B cell (primary cell): ENCODE measurements around the gene TGM3. TPM values are rescaled to one million over a fixed set of nuclear protein-coding genes. Genes with fewer than 3 reads are reported as not detected.

ENCODE experiments used
- ATAC-seq: fragments of 200-7000 bp; cut with Tn5 transposase; one replicate; pipeline ENCODE4 v1.10.0; 2021; ENCODE audit warnings: low read depth, mild to moderate bottlenecking, moderate number of reproducible peaks, moderate library complexity
- CTCF ChIA-PET: fragments of 350-600 bp; sonication (Branson Sonifier 250); formaldehyde crosslinking; loops from one replicate; lab custom pipeline; 2021; ENCODE audit warnings: antibody characterized with exemption, inconsistent platforms; lab: Charles Lee
- POLR2A ChIA-PET: fragments of 350-600 bp; sonication (Branson Sonifier 250); formaldehyde crosslinking; loops from one replicate; lab custom pipeline; 2021; ENCODE audit warnings: antibody characterized with exemption; lab: Charles Lee
- DNase-seq: peaks from one replicate; pipeline ENCODE4 v3.0.0; 2013
- H2AFZ ChIP-seq: 2 replicates; pipeline ENCODE4 v1.6.1; 2012; ENCODE audit warnings: mild to moderate bottlenecking, low read depth, low read length; ENCODE audit not compliant: insufficient read depth, poor library complexity, severe bottlenecking
- H3K27ac ChIP-seq, 2 donors: 1 replicate in 1 of 2; 2 replicates in 1 of 2; pipeline ENCODE4 v1.5.1; 2012 to 2013; ENCODE audit warnings: low read length in 2 of 2, mild to moderate bottlenecking in 2 of 2, moderate library complexity in 1 of 2
- H3K27me3 ChIP-seq, 4 experiments: fragments of 200-600 bp in 1 of 4; sonication (generic) in 1 of 4; replicated peaks in 1 of 4; 1 replicate in 2 of 4; 2 replicates in 2 of 4; pipeline versions ENCODE4 v1.6.1 to v1.7.0; 2013 to 2016; ENCODE audit warnings: low read length in 3 of 4, mild to moderate bottlenecking in 2 of 4, mixed read lengths in 1 of 4, moderate library complexity in 1 of 4; ENCODE audit not compliant: insufficient read depth in 4 of 4, control insufficient read depth in 3 of 4; ENCODE audit errors: control extremely low read depth in 1 of 4
- H3K36me3 ChIP-seq, 2 experiments: replicated peaks in 1 of 2; 1 replicate in 1 of 2; 2 replicates in 1 of 2; pipeline versions ENCODE4 v1.6.1 to v1.7.1; 2013; ENCODE audit warnings: low read length in 1 of 2; ENCODE audit not compliant: insufficient read depth in 2 of 2, control insufficient read depth in 1 of 2; ENCODE audit errors: control extremely low read depth in 1 of 2, extremely low read depth in 1 of 2
- H3K4me1 ChIP-seq, 2 donors: fragments of 200-600 bp in 1 of 2; sonication (generic) in 1 of 2; 1 replicate in 1 of 2; 2 replicates in 1 of 2; pipeline versions ENCODE4 v1.5.1 to v1.6.1; 2013 to 2017; ENCODE audit warnings: low read length in 2 of 2; ENCODE audit not compliant: control insufficient read depth in 2 of 2, insufficient read depth in 2 of 2
- H3K4me2 ChIP-seq: replicated peaks from 2 replicates; pipeline ENCODE3; 2012; ENCODE audit warnings: mild to moderate bottlenecking, low read depth, low read length; ENCODE audit not compliant: poor library complexity, severe bottlenecking
- H3K4me3 ChIP-seq, 5 experiments: fragments of 200-600 bp in 1 of 5; sonication (generic) in 1 of 5; 1 replicate in 3 of 5; 2 replicates in 2 of 5; pipeline versions ENCODE4 v1.5.1 to v1.7.0; 2011 to 2016; ENCODE audit warnings: low read length in 4 of 5, mild to moderate bottlenecking in 4 of 5, low read depth in 2 of 5, control low read depth in 1 of 5, moderate library complexity in 1 of 5; ENCODE audit not compliant: insufficient read depth in 1 of 5; ENCODE audit errors: control extremely low read depth in 1 of 5, extremely low read depth in 1 of 5
- H3K79me2 ChIP-seq: fragments of 200-600 bp; sonication (generic); one replicate; pipeline ENCODE4 v1.6.0; 2016; ENCODE audit warnings: low read length; ENCODE audit not compliant: control insufficient read depth, insufficient read depth
- H3K9ac ChIP-seq: fragments of 200-600 bp; sonication (generic); 2 replicates; pipeline ENCODE4 v1.6.1; 2017; ENCODE audit warnings: mild to moderate bottlenecking, low read length, moderate library complexity
- H3K9me3 ChIP-seq, 3 donors: one replicate each; pipeline versions ENCODE4 v1.6.1 to v1.7.1; 2013; ENCODE audit warnings: low read length in 2 of 3; ENCODE audit not compliant: control insufficient read depth in 2 of 3, insufficient read depth in 1 of 3; ENCODE audit errors: control extremely low read depth in 1 of 3
- H4K20me1 ChIP-seq: 2 replicates; pipeline ENCODE4 v1.6.0; 2012; ENCODE audit warnings: mild to moderate bottlenecking, low read length; ENCODE audit not compliant: insufficient read depth, control insufficient read depth, poor library complexity, severe bottlenecking
- H3K27ac Mint-ChIP-seq: one replicate; pipeline ENCODE4 v1.8.0; 2021; ENCODE audit warnings: mixed read lengths
- H3K27me3 Mint-ChIP-seq: one replicate; pipeline ENCODE4 v1.8.0; 2021; ENCODE audit warnings: mixed read lengths
- H3K4me1 Mint-ChIP-seq: one replicate; pipeline ENCODE4 v1.8.0; 2021; ENCODE audit warnings: mixed read lengths
- H3K4me3 Mint-ChIP-seq: one replicate; pipeline ENCODE4 v1.8.0; 2021; ENCODE audit warnings: mixed read lengths
- H3K9me3 Mint-ChIP-seq: one replicate; pipeline ENCODE4 v1.8.0; 2022; ENCODE audit warnings: mixed read lengths; ENCODE audit not compliant: insufficient read depth
- CTCF ChIP-seq: fragments of 200-600 bp; IDR thresholded peaks from one replicate; pipeline ENCODE4 v1.8.0; 2022; ENCODE audit warnings: antibody characterized with exemption, mild to moderate bottlenecking
- EZH2 ChIP-seq: IDR thresholded peaks from 2 replicates; pipeline ENCODE4 v1.6.1; 2012; ENCODE audit warnings: borderline replicate concordance, low read depth, mild to moderate bottlenecking, moderate library complexity, low read length; ENCODE audit not compliant: insufficient read depth, poor library complexity, severe bottlenecking
- WGBS: methylation state at CpG from one replicate; pipeline ENCODE4 v1.1.5; 2013; ENCODE audit warnings: missing lambda C conversion rate; ENCODE audit not compliant: insufficient coverage; 5-methylcytosine and 5-hydroxymethylcytosine counted together
- intact Hi-C: fragments of 100-400 bp; cut with micrococcal nuclease; formaldehyde crosslinking; loops from one replicate; pipeline ENCODE4 v1.10.0; 2022
- polyA plus RNA-seq: library from polyadenylated mRNA; depleted of rRNA; stranded (reverse); fragments of >200 nt; gene quantifications from 2 replicates; pipeline ENCODE4 v1.2.3, GENCODE V29; 2012
- total RNA-seq, 2 donors: library from RNA; stranded (reverse); fragments of 120-200 nt in 1 of 2; gene quantifications; 1 replicate in 1 of 2; 2 replicates in 1 of 2; pipeline versions ENCODE4 v1.2.3 to v1.2.4, GENCODE V29; 2013 to 2022

TGM3 gene
- total and polyA plus RNA-seq, 2 donors (not counting 1 experiment from before 2014, with no cell fraction given) = not detected

- TF ChIP-seq EZH2 = no peak
- TF ChIP-seq CTCF = no peak
- WGBS = 92% methylated on average over 5 of the region's 6 CpGs
- CTCF ChIA-PET = interaction anchor here (1.1 to 2.2 kb wide), 2 partner anchors 133 to 376 kb away, joined by 3 to 8 read pairs; no protein-coding TSS in a partner anchor
These were observed 45.0 kb downstream of the TGM3 start for GRCh38 chr20:2340823-2341222.

DNA sequence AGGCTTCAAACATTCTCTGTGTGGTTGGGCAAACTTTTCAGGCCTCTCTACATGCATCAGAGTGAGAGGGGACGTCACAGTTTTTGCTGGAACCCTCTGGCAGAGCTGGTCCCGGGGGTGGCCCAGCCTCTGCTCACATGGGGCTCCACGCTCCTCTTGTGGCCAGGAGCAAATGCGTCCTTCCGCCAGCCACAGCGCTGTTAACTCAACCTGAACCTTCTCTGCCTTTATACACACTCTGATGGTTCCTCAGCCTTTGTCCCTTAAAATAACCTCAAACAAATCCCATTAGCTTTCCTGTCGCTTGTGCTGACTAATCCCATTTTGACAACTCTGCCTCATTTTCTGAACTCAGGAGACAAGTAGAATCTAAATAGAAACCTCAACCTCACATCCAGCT, 45.5 kb downstream of the TGM3 start:
- H3K36me3 ChIP-seq = no peaks in the 10 kb centered on the region
- ATAC-seq (no peak), DNase-seq (no peak)
- 82% methylated on average over 7 of the region's 7 CpGs for WGBS
- no peaks in the 10 kb centered on the region for H3K9me3 ChIP-seq
- TF ChIP-seq CTCF (no peak), EZH2 (no peak)
- H3K27ac Mint-ChIP-seq = no peak overlapping the region
- H3K27me3 Mint-ChIP-seq = peaks cover 30% of the 10 kb centered on the region
- H3K9me3 Mint-ChIP-seq = no peaks in the 10 kb centered on the region
- no peak overlapping the region for H3K27ac ChIP-seq
- no peak overlapping the region for H3K4me2 ChIP-seq
- no peaks in the 10 kb centered on the region for H3K4me1 ChIP-seq
- H3K4me3 ChIP-seq = no peak overlapping the region
- POLR2A ChIA-PET = no interaction called here
- no peaks in the 10 kb centered on the region for H3K79me2 ChIP-seq
- no peak overlapping the region for H3K4me3 Mint-ChIP-seq
- intact Hi-C loops = no loop called here
- peaks cover 0 to 6% (median 0%) of the 10 kb centered on the region in 4 experiments for H3K27me3 ChIP-seq
- no peaks in the 10 kb centered on the region for H4K20me1 ChIP-seq
- CTCF ChIA-PET = interaction anchor here (0.6 to 2.2 kb wide), 3 partner anchors 134 to 1341 kb away, joined by 3 to 8 read pairs (median 4); no protein-coding TSS in a partner anchor
- H3K4me1 Mint-ChIP-seq = no peaks in the 10 kb centered on the region
- no peak overlapping the region for H3K9ac ChIP-seq
- no peak overlapping the region for H2AFZ ChIP-seq

More at GRCh38 chr20:2340823-2341222, 45.0 kb downstream of the TGM3 start:
- POLR2A ChIA-PET = no interaction called here
- DNase-seq (no peak), ATAC-seq (no peak)
- H3K4me1 Mint-ChIP-seq = no peaks in the 10 kb centered on the region
- Histone ChIP-seq H3K9ac (no peak overlapping the region), H3K27me3 (peaks cover 0 to 6% (median 0%) of the 10 kb centered on the region in 4 experiments), H2AFZ (no peak overlapping the region), H3K4me3 (no peak overlapping the region), H3K4me1 (no peaks in the 10 kb centered on the region), H3K36me3 (no peaks in the 10 kb centered on the region), H4K20me1 (no peaks in the 10 kb centered on the region), H3K9me3 (no peaks in the 10 kb centered on the region), H3K27ac (no peak overlapping the region), H3K79me2 (no peaks in the 10 kb centered on the region), H3K4me2 (no peak overlapping the region)
- no peaks in the 10 kb centered on the region for H3K9me3 Mint-ChIP-seq
- no peak overlapping the region for H3K27ac Mint-ChIP-seq
- intact Hi-C loops = no loop called here
- H3K27me3 Mint-ChIP-seq = peaks cover 28% of the 10 kb centered on the region
- H3K4me3 Mint-ChIP-seq = no peak overlapping the region
